ENCODE data around the gene PIGS.

DNA sequence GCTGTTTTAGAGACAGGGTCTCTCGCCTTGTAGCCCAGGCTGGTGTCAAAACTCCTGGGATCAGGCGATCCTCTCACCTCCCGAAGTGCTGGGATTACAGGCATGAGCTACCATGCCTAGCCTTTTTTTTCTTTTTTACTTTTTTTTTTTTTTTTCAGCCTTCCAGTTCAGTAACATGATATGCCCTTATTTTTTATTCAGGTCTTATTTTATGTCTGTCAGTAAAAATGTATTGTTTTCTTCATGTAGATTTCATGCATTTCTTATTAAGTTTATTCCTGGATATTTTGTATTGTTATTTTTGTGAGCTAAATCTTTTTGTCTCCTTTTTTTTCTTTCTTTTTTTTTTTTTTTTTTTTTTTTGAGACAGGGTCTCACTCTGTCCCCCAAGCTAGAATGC is 67.9 kb downstream of the PIGS start:
- TF ChIP-seq POLR2AphosphoS5 (IDR thresholded peaks at IDR 0.05; ENCODE audit: control insufficient read depth, insufficient read depth, low read depth, low read length) = no peak
- no peak for TF ChIP-seq BDP1 (IDR thresholded peaks at IDR 0.05; ENCODE audit: insufficient read depth, insufficient read length)
- TF ChIP-seq RFX1 (IDR thresholded peaks at IDR 0.05) = no peak
- no peak for TF ChIP-seq ZNF764 (CRISPR knock-in tag; IDR thresholded peaks at IDR 0.05; ENCODE audit: low read depth)
- TF ChIP-seq, protein P1, sequence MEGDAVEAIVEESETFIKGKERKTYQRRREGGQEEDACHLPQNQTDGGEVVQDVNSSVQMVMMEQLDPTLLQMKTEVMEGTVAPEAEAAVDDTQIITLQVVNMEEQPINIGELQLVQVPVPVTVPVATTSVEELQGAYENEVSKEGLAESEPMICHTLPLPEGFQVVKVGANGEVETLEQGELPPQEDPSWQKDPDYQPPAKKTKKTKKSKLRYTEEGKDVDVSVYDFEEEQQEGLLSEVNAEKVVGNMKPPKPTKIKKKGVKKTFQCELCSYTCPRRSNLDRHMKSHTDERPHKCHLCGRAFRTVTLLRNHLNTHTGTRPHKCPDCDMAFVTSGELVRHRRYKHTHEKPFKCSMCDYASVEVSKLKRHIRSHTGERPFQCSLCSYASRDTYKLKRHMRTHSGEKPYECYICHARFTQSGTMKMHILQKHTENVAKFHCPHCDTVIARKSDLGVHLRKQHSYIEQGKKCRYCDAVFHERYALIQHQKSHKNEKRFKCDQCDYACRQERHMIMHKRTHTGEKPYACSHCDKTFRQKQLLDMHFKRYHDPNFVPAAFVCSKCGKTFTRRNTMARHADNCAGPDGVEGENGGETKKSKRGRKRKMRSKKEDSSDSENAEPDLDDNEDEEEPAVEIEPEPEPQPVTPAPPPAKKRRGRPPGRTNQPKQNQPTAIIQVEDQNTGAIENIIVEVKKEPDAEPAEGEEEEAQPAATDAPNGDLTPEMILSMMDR (IDR thresholded peaks at IDR 0.05 in 2 of 3, conservative IDR thresholded peaks at IDR 0.05 in 1 of 3; ENCODE audit: insufficient read depth in 2 of 3, low read depth in 1 of 3, low read length in 3 of 3) = no peak
